Measurements from ENCODE around the gene SOX18. TPM values are rescaled to one million over a fixed set of nuclear protein-coding genes. Genes with fewer than 3 reads are reported as not detected.

Gene SOX18
- total RNA-seq, 1 experiment from 2014 or later, result not detected

- intact Hi-C loops (cut with micrococcal nuclease; ENCODE audit: unreplicated experiment), result no loop called here
- CTCF ChIA-PET, result interaction anchor here (0.6 to 1.9 kb wide), 4 partner anchors 9 to 100 kb away, joined by 3 to 5 read pairs (median 4); no protein-coding TSS in a partner anchor
- Mint-ChIP-seq H3K27me3 (ENCODE audit: unreplicated experiment) (no peaks in the 10 kb centered on the region), H3K4me3 (ENCODE audit: low read depth, unreplicated experiment) (no peak overlapping the region), H3K9me3 (ENCODE audit: low read depth, unreplicated experiment) (no peaks in the 10 kb centered on the region), H3K4me1 (ENCODE audit: low read depth, unreplicated experiment) (peaks cover 16% of the 10 kb centered on the region), H3K36me3 (ENCODE audit: insufficient read depth, unreplicated experiment) (peaks cover 25% of the 10 kb centered on the region), H3K27ac (ENCODE audit: unreplicated experiment) (no peak overlapping the region)
- no peak for DNase-seq
- no TSS peak for BruUV-seq (replicated peaks)
- no peak for TF ChIP-seq CTCF (IDR thresholded peaks at IDR 0.05; ENCODE audit: unreplicated experiment)
Measured at GRCh38 chr20:64074184-64074789, 24.8 kb upstream of the SOX18 start.

GRCh38 chr20:64073476-64074183 is 24.2 kb upstream of the SOX18 start:
- Mint-ChIP-seq H3K27me3 (ENCODE audit: unreplicated experiment) (no peaks in the 10 kb centered on the region), H3K4me3 (ENCODE audit: low read depth, unreplicated experiment) (no peak overlapping the region), H3K36me3 (ENCODE audit: insufficient read depth, unreplicated experiment) (peaks cover 19% of the 10 kb centered on the region), H3K4me1 (ENCODE audit: low read depth, unreplicated experiment) (peaks cover 9% of the 10 kb centered on the region), H3K9me3 (ENCODE audit: low read depth, unreplicated experiment) (no peaks in the 10 kb centered on the region), H3K27ac (ENCODE audit: unreplicated experiment) (no peak overlapping the region)
- CTCF ChIA-PET, result interaction anchor here (0.6 to 1.9 kb wide), 3 partner anchors 10 to 100 kb away, joined by 3 to 5 read pairs (median 3); no protein-coding TSS in a partner anchor
- DNase-seq, result no peak
- intact Hi-C loops (cut with micrococcal nuclease; ENCODE audit: unreplicated experiment), result no loop called here
- no peak for TF ChIP-seq CTCF (IDR thresholded peaks at IDR 0.05; ENCODE audit: unreplicated experiment)
- no TSS peak for BruUV-seq (replicated peaks)

GRCh38 chr20:64072498-64073063 is 23.1 kb upstream of the SOX18 start:
- H3K36me3 Mint-ChIP-seq (ENCODE audit: insufficient read depth, unreplicated experiment), result peaks cover 19% of the 10 kb centered on the region
- no TSS peak for BruUV-seq (replicated peaks)
- H3K27me3 Mint-ChIP-seq (ENCODE audit: unreplicated experiment), result no peaks in the 10 kb centered on the region
- peak overlapping the region; percentile 12 for H3K27ac Mint-ChIP-seq (ENCODE audit: unreplicated experiment)
- intact Hi-C loops (cut with micrococcal nuclease; ENCODE audit: unreplicated experiment), result no loop called here
- no peak for TF ChIP-seq CTCF (IDR thresholded peaks at IDR 0.05; ENCODE audit: unreplicated experiment)
- no peaks in the 10 kb centered on the region for H3K9me3 Mint-ChIP-seq (ENCODE audit: low read depth, unreplicated experiment)
- no peak overlapping the region for H3K4me3 Mint-ChIP-seq (ENCODE audit: low read depth, unreplicated experiment)
- no peaks in the 10 kb centered on the region for H3K4me1 Mint-ChIP-seq (ENCODE audit: low read depth, unreplicated experiment)
- DNase-seq, result no peak
- CTCF ChIA-PET, result interaction anchor here (1.9 kb wide), 1 partner anchor 11 kb away, joined by 5 read pairs; no protein-coding TSS in a partner anchor

- no peak for DNase-seq
- CTCF ChIA-PET, result interaction anchor here (0.7 to 1.1 kb wide), 3 partner anchors 11 to 650 kb away, joined by 3 to 4 read pairs (median 4); no protein-coding TSS in a partner anchor
- Mint-ChIP-seq H3K4me3 (ENCODE audit: low read depth, unreplicated experiment) (no peak overlapping the region), H3K36me3 (ENCODE audit: insufficient read depth, unreplicated experiment) (peaks cover 20% of the 10 kb centered on the region), H3K9me3 (ENCODE audit: low read depth, unreplicated experiment) (no peaks in the 10 kb centered on the region), H3K27me3 (ENCODE audit: unreplicated experiment) (no peaks in the 10 kb centered on the region), H3K4me1 (ENCODE audit: low read depth, unreplicated experiment) (peaks cover 9% of the 10 kb centered on the region), H3K27ac (ENCODE audit: unreplicated experiment) (peak overlapping the region; percentile 12)
- intact Hi-C loops (cut with micrococcal nuclease; ENCODE audit: unreplicated experiment), result no loop called here
- no peak for TF ChIP-seq CTCF (IDR thresholded peaks at IDR 0.05; ENCODE audit: unreplicated experiment)
- no TSS peak for BruUV-seq (replicated peaks)
Measured at GRCh38 chr20:64071341-64072332, 22.2 kb upstream of the SOX18 start.

Measured in Calu3 (cell line).